ENCODE results near the gene HSF4. TPM values are rescaled to one million over a fixed set of nuclear protein-coding genes. Genes with fewer than 3 reads are reported as not detected.

The HSF4 gene
- total RNA-seq, 1 experiment from 2014 or later: 57.1 TPM

DNA sequence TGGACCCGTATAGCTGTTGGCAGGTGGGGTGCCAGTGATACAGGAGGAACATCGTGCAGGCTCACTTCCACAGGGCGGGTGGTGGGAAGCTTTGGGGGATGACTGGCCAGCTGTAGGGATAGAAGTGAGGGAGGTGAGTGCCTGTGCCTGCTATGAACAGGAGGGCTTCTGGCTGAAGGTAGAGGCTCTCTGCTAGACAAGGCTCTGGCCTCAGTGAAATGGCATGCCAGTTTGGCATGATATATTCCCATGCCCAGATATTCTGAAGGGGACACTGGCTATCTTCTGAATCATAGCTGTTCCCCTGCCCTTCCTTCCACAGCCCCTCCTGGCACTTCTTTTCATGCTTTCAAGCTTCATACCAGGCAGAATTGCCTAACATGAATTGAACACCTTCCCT lies 35.7 kb upstream of the HSF4 start:
- no peak for TF ChIP-seq CTCF (IDR thresholded peaks at IDR 0.05; ENCODE audit: unreplicated experiment)
- Mint-ChIP-seq H3K9me3 (ENCODE audit: low read depth, unreplicated experiment) (no peaks in the 10 kb centered on the region), H3K4me1 (ENCODE audit: low read depth, unreplicated experiment) (no peaks in the 10 kb centered on the region), H3K4me3 (ENCODE audit: low read depth, unreplicated experiment) (no peak overlapping the region), H3K36me3 (ENCODE audit: insufficient read depth, unreplicated experiment) (peaks cover 9% of the 10 kb centered on the region), H3K27me3 (ENCODE audit: unreplicated experiment) (no peaks in the 10 kb centered on the region), H3K27ac (ENCODE audit: unreplicated experiment) (no peak overlapping the region)
- CTCF ChIA-PET: interaction anchor here (0.6 to 1.5 kb wide), 2 partner anchors 12 to 139 kb away, joined by 4 read pairs; no protein-coding TSS in a partner anchor
- intact Hi-C loops (cut with micrococcal nuclease; ENCODE audit: unreplicated experiment): no loop called here
- DNase-seq: no peak
- BruUV-seq (replicated peaks): no TSS peak

DNA sequence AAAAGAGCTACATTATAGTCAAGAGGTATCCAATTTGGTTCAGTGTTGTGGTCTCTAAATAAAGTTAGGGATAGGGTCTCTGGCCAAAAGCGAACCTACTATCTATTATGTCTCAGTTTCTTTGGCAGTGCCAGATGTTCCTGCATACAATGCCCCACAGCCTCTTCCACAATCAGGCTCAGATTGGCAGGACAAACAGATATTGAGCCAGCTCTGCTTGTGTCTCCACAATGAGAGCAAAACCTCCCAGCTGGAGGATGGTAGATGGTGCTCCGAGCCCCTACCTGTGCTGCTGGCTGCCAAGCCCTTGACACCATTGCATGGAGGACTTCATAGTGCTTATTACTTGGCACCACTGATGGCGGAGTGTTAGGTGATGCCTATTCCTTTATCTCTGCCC lies 35.1 kb upstream of the HSF4 start:
- CTCF ChIA-PET: interaction anchor here (0.6 kb wide), 2 partner anchors 10 to 139 kb away, joined by 3 to 4 read pairs; no protein-coding TSS in a partner anchor
- H3K36me3 Mint-ChIP-seq (ENCODE audit: insufficient read depth, unreplicated experiment): peaks cover 9% of the 10 kb centered on the region
- TF ChIP-seq CTCF (IDR thresholded peaks at IDR 0.05; ENCODE audit: unreplicated experiment): no peak
- H3K27ac Mint-ChIP-seq (ENCODE audit: unreplicated experiment): no peak overlapping the region
- intact Hi-C loops (cut with micrococcal nuclease; ENCODE audit: unreplicated experiment): no loop called here
- no peak for DNase-seq
- BruUV-seq (replicated peaks): no TSS peak
- H3K4me3 Mint-ChIP-seq (ENCODE audit: low read depth, unreplicated experiment): no peak overlapping the region
- no peaks in the 10 kb centered on the region for H3K4me1 Mint-ChIP-seq (ENCODE audit: low read depth, unreplicated experiment)
- no peaks in the 10 kb centered on the region for H3K27me3 Mint-ChIP-seq (ENCODE audit: unreplicated experiment)
- H3K9me3 Mint-ChIP-seq (ENCODE audit: low read depth, unreplicated experiment): no peaks in the 10 kb centered on the region

GRCh38 chr16:67137605-67138004 lies 26.9 kb upstream of the HSF4 start:
- no TSS peak for BruUV-seq (replicated peaks)
- Mint-ChIP-seq H3K27ac (ENCODE audit: unreplicated experiment) (no peak overlapping the region), H3K9me3 (ENCODE audit: low read depth, unreplicated experiment) (no peaks in the 10 kb centered on the region), H3K4me3 (ENCODE audit: low read depth, unreplicated experiment) (no peak overlapping the region), H3K4me1 (ENCODE audit: low read depth, unreplicated experiment) (no peaks in the 10 kb centered on the region), H3K36me3 (ENCODE audit: insufficient read depth, unreplicated experiment) (peaks cover 31% of the 10 kb centered on the region), H3K27me3 (ENCODE audit: unreplicated experiment) (no peaks in the 10 kb centered on the region)
- intact Hi-C loops (cut with micrococcal nuclease; ENCODE audit: unreplicated experiment): no loop called here
- CTCF ChIA-PET: no interaction called here
- no peak for TF ChIP-seq CTCF (IDR thresholded peaks at IDR 0.05; ENCODE audit: unreplicated experiment)
- no peak for DNase-seq

GRCh38 chr16:67141391-67141790 lies 23.2 kb upstream of the HSF4 start:
- H3K27me3 Mint-ChIP-seq (ENCODE audit: unreplicated experiment): no peaks in the 10 kb centered on the region
- H3K4me3 Mint-ChIP-seq (ENCODE audit: low read depth, unreplicated experiment): no peak overlapping the region
- H3K27ac Mint-ChIP-seq (ENCODE audit: unreplicated experiment): no peak overlapping the region
- peaks cover 42% of the 10 kb centered on the region for H3K36me3 Mint-ChIP-seq (ENCODE audit: insufficient read depth, unreplicated experiment)
- no peaks in the 10 kb centered on the region for H3K4me1 Mint-ChIP-seq (ENCODE audit: low read depth, unreplicated experiment)
- CTCF ChIA-PET: no interaction called here
- no peak for TF ChIP-seq CTCF (IDR thresholded peaks at IDR 0.05; ENCODE audit: unreplicated experiment)
- BruUV-seq (replicated peaks): no TSS peak
- H3K9me3 Mint-ChIP-seq (ENCODE audit: low read depth, unreplicated experiment): no peaks in the 10 kb centered on the region
- intact Hi-C loops (cut with micrococcal nuclease; ENCODE audit: unreplicated experiment): no loop called here
- DNase-seq: no peak

Data from Calu3 (cell line).